Measurements from ENCODE around the gene P2RY6. TPM values are rescaled to one million over a fixed set of nuclear protein-coding genes. Genes with fewer than 3 reads are reported as not detected.
"Not testable (repeated sequence)": the region's sequence is repeated elsewhere in the genome, so short reads cannot be mapped to it uniquely, and the experiment has no call there.

Gene P2RY6, protein sequence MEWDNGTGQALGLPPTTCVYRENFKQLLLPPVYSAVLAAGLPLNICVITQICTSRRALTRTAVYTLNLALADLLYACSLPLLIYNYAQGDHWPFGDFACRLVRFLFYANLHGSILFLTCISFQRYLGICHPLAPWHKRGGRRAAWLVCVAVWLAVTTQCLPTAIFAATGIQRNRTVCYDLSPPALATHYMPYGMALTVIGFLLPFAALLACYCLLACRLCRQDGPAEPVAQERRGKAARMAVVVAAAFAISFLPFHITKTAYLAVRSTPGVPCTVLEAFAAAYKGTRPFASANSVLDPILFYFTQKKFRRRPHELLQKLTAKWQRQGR
- total RNA-seq (2014; rRNA removed; shearing (Covaris generic)), result 3.3 and 5.6 TPM in 2 replicates

DNA sequence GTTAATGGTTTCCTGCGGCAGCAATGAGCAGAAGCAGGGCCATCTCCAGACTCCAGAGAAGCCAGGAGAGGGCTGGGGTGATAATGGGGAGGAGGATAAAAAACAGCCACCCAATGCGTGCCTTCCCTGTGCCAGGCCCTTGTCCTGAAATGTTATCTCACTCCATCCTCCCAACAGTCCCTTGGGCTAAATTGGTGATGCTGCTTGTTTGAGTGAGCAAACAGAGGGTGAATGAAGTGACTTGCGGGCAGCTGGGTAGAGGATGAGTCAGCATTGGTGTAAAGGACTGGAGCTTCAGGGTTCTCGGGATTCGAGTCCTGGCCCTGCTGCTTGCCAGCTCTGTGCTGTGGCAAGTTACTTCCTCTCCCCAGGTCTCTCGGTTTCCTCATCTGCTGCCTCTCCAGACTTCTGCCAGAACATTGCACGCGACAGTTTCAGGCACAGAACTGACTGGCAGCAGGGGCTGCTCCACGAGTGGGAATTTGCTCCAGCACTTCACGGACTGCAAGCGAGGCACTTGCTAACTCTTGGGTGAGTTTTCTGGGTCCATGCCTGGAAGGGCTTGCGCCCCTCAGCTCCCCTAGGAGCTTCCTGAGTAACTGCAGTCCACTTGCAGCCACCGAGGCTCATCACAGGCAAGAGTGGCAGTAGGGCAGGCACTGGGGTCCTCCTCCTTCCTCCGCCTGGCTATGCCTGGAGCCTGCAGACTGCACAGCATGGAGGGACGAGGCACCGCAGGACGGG lies at the start of gene P2RY6:
TSS of gene P2RY6 (plus strand) at position 403 of the 744 bp plus-strand sequence. CDS start 24,181 bp downstream, outside the sequence.
- DNase-seq (ENCODE audit: low read depth), result peak; percentile 95

DNA sequence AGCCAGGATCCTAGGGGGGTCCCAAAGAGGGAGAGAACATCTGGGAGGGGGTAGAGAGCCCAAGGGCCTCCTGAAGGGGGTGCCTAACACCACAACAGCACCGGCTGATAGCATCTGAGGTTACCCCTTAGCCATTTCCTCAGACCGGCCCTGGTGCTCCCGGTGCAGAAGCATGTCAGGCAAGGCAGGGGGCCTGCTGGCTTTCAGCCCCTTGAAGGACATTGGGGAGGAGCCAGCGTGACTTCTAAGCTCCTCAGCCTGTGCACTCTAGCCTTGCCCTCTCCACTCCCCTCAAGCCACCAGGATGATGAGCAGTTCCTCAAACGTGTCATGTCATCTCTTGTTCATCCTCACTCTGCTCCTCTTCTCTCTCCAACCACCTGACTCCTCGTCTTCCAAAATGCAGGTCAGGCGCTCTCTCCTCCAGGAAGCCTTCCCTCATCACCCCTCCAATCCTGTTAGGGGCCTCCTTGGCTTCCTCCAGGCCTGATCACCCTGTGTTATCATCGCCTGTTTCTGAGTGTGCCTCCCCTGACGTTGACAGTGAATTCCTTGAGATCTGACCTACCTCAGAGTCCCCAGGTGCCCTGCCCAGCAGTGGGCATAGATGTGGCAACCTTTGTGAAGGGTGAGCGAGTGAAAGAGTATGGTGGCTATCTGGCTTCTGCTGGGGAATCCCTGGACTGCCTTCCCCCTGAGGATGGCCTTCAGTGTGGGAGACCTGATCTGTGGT lies 48.0 kb upstream of the P2RY6 start:
- no peak for DNase-seq (ENCODE audit: low read depth)

DNA sequence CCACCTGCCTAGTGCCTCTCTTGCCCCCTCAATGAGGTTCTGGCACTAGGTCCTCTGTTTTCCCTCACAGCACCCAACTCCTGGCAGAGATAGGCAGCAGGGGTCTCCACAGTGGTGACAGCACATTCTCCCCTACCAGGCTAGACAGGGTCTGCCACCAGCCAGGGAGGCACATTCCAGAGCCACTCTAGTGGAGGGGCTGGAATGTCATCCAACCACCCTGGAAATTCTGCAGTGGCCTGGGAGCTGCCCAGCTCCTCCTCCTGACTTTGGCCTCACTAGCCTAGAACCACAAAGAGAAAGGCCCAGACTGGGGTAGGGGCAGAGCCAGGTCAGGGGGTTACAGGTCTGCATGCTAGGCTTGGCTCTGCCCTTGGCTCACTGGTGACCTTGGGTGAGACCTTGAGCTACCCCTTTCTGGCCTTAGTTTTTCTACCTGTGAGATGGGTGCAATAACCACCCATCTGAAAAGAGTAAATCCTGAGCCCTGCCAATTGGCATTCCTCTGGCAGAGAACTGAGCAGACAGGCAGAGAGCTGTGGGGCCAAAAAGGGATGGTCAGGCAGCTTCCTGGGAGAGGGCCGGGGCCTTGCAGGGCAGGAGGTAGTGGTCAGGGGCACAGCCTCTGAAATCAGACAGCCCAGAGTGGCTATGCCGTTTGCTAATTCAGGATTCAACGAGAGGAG lies 47.0 kb upstream of the P2RY6 start:
- no peak for DNase-seq (ENCODE audit: low read depth)

DNA sequence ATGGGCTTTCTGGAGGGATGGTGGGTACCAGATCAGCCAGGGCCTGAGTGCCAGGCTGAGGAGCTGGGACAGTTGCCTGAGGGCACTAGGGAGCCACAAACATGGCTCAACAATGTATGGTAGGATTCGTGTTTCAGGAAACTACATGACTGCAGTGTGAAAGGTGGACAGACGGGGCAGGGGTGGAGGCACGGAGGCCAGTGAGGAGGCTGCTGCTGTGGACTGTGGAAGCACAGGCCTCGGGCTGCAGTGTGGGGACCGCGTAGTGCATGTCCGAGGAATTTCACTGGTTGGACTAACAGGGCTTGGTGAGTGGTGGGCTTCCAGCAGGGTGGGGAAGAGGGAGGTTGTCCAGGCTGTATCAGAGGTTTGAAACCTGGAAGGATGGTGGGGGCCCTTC lies 46.3 kb upstream of the P2RY6 start:
- no peak for DNase-seq (ENCODE audit: low read depth)

- DNase-seq (ENCODE audit: low read depth), result no peak
These were observed 45.7 kb upstream of the P2RY6 start for GRCh38 chr11:73226297-73227006.

- DNase-seq (ENCODE audit: low read depth), result no peak
These were observed 44.4 kb upstream of the P2RY6 start for GRCh38 chr11:73227571-73228211.

DNA sequence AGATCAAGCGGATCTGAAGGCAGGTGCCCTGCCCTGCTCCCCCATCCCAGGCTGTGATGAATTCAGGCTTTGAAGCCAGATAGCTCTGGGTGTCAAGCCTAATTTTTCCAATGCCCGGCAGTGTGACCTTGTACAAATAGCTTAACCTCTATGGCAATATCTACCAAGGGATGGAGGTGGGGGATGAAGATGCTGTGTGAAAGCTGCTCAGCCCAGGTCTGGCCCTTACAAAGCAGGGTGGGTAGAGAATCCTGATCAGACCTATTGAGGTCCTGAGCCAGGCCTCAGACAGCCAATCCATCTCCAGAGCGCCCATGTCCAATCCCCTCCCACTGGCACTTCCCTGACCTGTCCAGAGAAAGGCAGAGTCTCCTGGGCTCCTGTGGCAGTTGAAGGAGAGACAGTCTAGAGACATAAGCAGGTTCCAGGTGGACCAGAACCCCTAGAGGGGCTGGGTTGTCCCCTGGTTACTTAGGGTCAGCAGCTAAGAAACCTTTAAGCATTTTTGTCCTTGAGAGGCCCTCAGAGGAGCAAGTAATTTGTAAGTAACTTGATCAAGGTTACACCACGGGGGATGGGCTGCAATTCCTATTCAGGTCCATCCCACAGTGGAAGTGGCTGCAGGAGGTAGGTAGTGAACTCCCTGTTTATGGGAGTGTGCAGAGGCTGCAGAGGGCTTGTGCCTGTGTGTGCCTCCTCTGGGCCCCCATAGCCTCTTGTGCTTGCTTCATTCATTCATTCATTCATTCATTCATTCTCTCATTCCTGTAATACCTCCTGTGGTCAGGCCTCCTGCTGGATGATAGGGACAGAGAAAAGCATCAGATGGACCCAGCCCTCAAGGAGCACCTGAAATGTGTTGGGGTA lies 43.6 kb upstream of the P2RY6 start:
- DNase-seq (ENCODE audit: low read depth), result no peak

GRCh38 chr11:73229321-73229895 lies 42.7 kb upstream of the P2RY6 start:
- no peak for DNase-seq (ENCODE audit: low read depth)

DNA sequence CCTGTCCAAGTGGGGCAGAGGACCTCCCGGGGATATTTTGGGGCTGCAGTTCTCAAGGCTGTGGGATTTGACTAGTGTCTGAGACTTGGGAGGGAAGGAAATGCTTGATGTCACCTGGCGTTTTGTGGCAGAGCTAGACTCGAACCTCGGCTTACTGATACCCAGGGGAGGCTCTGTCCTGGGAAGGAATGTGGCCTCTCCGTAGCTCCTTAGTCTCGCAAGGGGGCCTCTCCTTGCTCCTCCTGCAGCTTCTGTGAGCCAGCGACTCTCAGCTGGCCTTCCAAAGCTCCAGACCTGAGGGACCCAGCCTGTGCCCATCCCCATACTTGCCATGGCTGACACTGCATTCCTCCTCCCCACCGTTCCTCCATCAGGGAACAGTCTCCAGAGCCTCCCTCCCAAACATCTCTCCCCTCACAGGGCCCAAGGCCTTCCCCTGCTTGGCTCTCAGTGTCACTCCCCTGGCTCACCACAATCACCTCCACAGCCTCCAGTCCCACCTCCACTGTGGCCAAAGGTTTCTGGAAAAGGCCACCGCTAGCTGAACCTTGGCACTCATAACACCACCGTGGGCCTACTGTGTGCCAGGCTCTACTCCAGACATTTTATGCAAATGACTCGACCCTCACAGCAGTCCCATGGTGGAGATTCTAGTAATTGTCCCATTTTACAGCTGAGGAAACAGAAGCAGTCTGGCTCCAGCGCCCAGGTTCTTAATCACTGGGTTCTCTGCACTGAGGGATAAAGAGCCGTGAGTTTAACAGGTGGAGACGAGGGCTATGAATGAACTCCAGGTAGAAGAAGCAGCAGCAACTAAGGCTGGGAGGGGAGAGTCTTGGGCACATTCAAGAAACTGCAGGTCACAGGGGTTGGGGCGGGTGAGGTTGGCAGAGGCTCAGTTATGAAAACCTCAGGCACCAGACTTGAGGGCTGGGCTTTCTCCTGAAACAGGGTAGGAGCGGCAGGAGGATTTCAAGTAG lies 42.0 kb upstream of the P2RY6 start:
- no peak for DNase-seq (ENCODE audit: low read depth)

GRCh38 chr11:73230931-73231330 lies 41.2 kb upstream of the P2RY6 start:
- DNase-seq (ENCODE audit: low read depth), result no peak

DNA sequence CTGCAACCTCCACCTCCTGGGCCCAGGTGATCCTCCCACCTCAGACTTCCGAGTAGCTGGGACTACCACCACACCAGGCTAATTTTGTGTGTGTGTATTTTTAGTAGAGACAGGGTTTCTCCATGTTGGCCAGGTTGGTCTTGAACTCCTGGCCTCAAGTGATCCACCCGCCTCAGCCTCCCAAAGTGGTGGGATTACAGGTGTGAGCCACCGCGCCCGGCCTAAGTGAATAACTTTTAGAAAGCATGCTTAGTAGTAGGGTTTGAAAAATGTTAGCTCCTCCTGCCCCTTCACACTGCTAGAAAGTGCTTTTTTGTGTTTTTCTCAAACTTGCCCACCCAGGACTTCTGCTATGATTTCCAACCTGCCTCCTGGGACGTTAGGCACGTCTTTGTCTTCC lies 39.7 kb upstream of the P2RY6 start:
- not testable (repeated sequence) for DNase-seq (ENCODE audit: low read depth)

DNA sequence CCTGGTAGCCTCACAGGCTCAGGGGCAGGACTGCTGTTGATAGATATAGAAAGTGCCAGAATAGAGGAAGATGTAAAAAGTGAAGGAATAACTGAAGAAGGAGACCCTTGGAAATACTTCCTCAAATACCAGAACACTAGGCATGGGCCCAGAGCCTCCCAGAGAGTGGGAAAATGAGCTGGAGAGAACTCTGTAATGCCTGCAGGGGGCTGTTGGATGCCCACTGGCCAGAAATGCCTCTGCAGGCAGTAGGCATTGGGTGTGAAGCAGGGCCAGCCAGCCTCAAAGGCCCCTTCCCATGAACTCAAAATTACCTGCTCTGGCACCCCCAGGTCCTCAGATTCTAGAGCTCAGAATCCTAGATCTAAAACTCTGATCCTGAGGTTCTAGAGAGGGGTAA lies 38.9 kb upstream of the P2RY6 start:
- no peak for DNase-seq (ENCODE audit: low read depth)

DNA sequence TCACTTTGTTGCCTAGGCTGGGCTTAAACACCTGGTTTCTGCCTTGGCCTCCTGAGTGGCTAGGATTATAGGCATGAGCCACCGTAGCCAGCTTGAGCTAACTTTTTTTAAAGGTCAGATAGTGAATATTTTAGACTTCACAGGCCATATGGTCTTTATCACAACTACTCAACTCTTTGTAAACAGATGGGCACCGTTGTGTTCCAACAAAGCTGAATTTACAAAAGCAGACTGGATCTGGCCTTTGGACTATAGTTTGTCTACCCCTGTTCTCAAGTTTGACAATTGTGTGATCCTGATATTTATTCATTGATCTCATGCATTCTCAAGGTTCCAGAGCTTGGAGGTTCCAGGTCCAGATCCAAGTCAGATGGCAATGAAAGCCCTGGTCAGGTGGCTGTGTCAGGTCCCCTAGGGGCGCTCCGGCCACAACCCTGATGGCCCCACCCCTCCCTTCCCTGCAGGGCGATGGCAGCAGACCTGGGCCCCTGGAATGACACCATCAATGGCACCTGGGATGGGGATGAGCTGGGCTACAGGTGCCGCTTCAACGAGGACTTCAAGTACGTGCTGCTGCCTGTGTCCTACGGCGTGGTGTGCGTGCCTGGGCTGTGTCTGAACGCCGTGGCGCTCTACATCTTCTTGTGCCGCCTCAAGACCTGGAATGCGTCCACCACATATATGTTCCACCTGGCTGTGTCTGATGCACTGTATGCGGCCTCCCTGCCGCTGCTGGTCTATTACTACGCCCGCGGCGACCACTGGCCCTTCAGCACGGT lies 38.3 kb upstream of the P2RY6 start:
- DNase-seq (ENCODE audit: low read depth), result no peak

DNA sequence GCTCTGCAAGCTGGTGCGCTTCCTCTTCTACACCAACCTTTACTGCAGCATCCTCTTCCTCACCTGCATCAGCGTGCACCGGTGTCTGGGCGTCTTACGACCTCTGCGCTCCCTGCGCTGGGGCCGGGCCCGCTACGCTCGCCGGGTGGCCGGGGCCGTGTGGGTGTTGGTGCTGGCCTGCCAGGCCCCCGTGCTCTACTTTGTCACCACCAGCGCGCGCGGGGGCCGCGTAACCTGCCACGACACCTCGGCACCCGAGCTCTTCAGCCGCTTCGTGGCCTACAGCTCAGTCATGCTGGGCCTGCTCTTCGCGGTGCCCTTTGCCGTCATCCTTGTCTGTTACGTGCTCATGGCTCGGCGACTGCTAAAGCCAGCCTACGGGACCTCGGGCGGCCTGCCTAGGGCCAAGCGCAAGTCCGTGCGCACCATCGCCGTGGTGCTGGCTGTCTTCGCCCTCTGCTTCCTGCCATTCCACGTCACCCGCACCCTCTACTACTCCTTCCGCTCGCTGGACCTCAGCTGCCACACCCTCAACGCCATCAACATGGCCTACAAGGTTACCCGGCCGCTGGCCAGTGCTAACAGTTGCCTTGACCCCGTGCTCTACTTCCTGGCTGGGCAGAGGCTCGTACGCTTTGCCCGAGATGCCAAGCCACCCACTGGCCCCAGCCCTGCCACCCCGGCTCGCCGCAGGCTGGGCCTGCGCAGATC lies 37.5 kb upstream of the P2RY6 start:
- no peak for DNase-seq (ENCODE audit: low read depth)

- DNase-seq (ENCODE audit: low read depth), result no peak
These were observed 36.8 kb upstream of the P2RY6 start for GRCh38 chr11:73235236-73235786.

GRCh38 chr11:73236205-73236765 lies 35.9 kb upstream of the P2RY6 start:
- DNase-seq (ENCODE audit: low read depth), result no peak

Measured in M059J (cell line).